ENCODE data around the gene DICER1. TPM values are rescaled to one million over a fixed set of nuclear protein-coding genes. Genes with fewer than 3 reads are reported as not detected.

Gene DICER1
- total and polyA plus RNA-seq, 2 experiments from 2014 or later = 21.4 to 59.2 TPM

DNA sequence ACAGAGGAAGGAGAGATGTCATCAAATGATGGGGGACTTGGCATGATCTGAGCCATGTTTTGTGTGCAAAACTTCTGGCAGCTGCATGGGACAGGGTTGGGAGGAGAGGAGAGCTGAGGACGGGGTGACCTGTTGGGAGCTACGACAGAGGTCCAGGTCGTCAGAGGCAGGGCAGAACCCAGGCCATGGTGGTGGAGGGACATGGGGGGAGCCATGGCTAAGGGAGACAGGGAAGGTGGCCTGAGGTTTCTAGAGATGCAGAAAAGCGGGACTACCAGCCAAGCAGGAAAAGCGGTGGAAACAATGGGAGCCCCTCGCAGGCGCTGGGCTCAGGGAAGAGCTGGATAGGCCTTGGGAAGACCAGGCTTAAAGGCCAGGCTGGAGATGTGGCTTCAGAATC lies 88.3 kb downstream of the DICER1 start (continued):
- TF ChIP-seq REST (IDR thresholded peaks at IDR 0.05; ENCODE audit: unreplicated experiment) = no peak
- no peak for TF ChIP-seq STAT1 (IDR thresholded peaks at IDR 0.05; ENCODE audit: unreplicated experiment)
- TF ChIP-seq, protein P1, sequence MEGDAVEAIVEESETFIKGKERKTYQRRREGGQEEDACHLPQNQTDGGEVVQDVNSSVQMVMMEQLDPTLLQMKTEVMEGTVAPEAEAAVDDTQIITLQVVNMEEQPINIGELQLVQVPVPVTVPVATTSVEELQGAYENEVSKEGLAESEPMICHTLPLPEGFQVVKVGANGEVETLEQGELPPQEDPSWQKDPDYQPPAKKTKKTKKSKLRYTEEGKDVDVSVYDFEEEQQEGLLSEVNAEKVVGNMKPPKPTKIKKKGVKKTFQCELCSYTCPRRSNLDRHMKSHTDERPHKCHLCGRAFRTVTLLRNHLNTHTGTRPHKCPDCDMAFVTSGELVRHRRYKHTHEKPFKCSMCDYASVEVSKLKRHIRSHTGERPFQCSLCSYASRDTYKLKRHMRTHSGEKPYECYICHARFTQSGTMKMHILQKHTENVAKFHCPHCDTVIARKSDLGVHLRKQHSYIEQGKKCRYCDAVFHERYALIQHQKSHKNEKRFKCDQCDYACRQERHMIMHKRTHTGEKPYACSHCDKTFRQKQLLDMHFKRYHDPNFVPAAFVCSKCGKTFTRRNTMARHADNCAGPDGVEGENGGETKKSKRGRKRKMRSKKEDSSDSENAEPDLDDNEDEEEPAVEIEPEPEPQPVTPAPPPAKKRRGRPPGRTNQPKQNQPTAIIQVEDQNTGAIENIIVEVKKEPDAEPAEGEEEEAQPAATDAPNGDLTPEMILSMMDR (conservative IDR thresholded peaks at IDR 0.05; ENCODE audit: low read depth in 2 of 2) = no peak

- Mint-ChIP-seq H3K9me3 (no peaks in the 10 kb centered on the region), H3K27ac (no peak overlapping the region), H3K4me1 (no peaks in the 10 kb centered on the region; the same call in 1 of the 3 replicates), H3K27me3 (ENCODE audit: insufficient read depth, low read depth, poor library complexity) (peaks cover 5% of the 10 kb centered on the region), H3K36me3 (ENCODE audit: low read depth) (no peaks in the 10 kb centered on the region), H3K4me3 (no peak overlapping the region)
- no peaks in the 10 kb centered on the region for H4K20me1 ChIP-seq (replicated peaks; ENCODE audit: insufficient read depth)
- H3K9me2 ChIP-seq (ENCODE audit: insufficient read depth) = peaks cover 12% of the 10 kb centered on the region; the same call in 1 of the 2 replicates
- H3K4me2 ChIP-seq = no peak overlapping the region
- H2AFZ ChIP-seq = no peak overlapping the region
- no peak overlapping the region for H3K4me3 ChIP-seq
- no peaks in the 10 kb centered on the region for H3K36me3 ChIP-seq (ENCODE audit: insufficient read depth)
- no peaks in the 10 kb centered on the region for H3F3A ChIP-seq (replicated peaks; ENCODE audit: low read depth)
- H3K4me1 ChIP-seq (ENCODE audit: insufficient read depth) = no peaks in the 10 kb centered on the region
- ATAC-seq = no peak
- H3K27ac ChIP-seq (ENCODE audit: low read depth) = no peak overlapping the region
- no peak for DNase-seq (ENCODE audit: low spot score)
- H3K79me2 ChIP-seq (replicated peaks; ENCODE audit: insufficient read depth) = no peaks in the 10 kb centered on the region
- no peaks in the 10 kb centered on the region for H3K27me3 ChIP-seq (ENCODE audit: insufficient read depth)
- TF ChIP-seq, protein P1 (conservative IDR thresholded peaks at IDR 0.05; ENCODE audit: low read depth in 2 of 2) = no peak
- TF ChIP-seq POLR2AphosphoS5 (IDR thresholded peaks at IDR 0.05; ENCODE audit: low read depth) (no peak), JUNB (IDR thresholded peaks at IDR 0.05; ENCODE audit: unreplicated experiment) (no peak), STAT1 (IDR thresholded peaks at IDR 0.05; ENCODE audit: unreplicated experiment) (no peak), EZH2phosphoT487 (IDR thresholded peaks at IDR 0.05; ENCODE audit: unreplicated experiment) (no peak)
- TF ChIP-seq, protein P2, sequence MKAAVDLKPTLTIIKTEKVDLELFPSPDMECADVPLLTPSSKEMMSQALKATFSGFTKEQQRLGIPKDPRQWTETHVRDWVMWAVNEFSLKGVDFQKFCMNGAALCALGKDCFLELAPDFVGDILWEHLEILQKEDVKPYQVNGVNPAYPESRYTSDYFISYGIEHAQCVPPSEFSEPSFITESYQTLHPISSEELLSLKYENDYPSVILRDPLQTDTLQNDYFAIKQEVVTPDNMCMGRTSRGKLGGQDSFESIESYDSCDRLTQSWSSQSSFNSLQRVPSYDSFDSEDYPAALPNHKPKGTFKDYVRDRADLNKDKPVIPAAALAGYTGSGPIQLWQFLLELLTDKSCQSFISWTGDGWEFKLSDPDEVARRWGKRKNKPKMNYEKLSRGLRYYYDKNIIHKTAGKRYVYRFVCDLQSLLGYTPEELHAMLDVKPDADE (IDR thresholded peaks at IDR 0.05) = no peak
- TF ChIP-seq, protein P3, sequence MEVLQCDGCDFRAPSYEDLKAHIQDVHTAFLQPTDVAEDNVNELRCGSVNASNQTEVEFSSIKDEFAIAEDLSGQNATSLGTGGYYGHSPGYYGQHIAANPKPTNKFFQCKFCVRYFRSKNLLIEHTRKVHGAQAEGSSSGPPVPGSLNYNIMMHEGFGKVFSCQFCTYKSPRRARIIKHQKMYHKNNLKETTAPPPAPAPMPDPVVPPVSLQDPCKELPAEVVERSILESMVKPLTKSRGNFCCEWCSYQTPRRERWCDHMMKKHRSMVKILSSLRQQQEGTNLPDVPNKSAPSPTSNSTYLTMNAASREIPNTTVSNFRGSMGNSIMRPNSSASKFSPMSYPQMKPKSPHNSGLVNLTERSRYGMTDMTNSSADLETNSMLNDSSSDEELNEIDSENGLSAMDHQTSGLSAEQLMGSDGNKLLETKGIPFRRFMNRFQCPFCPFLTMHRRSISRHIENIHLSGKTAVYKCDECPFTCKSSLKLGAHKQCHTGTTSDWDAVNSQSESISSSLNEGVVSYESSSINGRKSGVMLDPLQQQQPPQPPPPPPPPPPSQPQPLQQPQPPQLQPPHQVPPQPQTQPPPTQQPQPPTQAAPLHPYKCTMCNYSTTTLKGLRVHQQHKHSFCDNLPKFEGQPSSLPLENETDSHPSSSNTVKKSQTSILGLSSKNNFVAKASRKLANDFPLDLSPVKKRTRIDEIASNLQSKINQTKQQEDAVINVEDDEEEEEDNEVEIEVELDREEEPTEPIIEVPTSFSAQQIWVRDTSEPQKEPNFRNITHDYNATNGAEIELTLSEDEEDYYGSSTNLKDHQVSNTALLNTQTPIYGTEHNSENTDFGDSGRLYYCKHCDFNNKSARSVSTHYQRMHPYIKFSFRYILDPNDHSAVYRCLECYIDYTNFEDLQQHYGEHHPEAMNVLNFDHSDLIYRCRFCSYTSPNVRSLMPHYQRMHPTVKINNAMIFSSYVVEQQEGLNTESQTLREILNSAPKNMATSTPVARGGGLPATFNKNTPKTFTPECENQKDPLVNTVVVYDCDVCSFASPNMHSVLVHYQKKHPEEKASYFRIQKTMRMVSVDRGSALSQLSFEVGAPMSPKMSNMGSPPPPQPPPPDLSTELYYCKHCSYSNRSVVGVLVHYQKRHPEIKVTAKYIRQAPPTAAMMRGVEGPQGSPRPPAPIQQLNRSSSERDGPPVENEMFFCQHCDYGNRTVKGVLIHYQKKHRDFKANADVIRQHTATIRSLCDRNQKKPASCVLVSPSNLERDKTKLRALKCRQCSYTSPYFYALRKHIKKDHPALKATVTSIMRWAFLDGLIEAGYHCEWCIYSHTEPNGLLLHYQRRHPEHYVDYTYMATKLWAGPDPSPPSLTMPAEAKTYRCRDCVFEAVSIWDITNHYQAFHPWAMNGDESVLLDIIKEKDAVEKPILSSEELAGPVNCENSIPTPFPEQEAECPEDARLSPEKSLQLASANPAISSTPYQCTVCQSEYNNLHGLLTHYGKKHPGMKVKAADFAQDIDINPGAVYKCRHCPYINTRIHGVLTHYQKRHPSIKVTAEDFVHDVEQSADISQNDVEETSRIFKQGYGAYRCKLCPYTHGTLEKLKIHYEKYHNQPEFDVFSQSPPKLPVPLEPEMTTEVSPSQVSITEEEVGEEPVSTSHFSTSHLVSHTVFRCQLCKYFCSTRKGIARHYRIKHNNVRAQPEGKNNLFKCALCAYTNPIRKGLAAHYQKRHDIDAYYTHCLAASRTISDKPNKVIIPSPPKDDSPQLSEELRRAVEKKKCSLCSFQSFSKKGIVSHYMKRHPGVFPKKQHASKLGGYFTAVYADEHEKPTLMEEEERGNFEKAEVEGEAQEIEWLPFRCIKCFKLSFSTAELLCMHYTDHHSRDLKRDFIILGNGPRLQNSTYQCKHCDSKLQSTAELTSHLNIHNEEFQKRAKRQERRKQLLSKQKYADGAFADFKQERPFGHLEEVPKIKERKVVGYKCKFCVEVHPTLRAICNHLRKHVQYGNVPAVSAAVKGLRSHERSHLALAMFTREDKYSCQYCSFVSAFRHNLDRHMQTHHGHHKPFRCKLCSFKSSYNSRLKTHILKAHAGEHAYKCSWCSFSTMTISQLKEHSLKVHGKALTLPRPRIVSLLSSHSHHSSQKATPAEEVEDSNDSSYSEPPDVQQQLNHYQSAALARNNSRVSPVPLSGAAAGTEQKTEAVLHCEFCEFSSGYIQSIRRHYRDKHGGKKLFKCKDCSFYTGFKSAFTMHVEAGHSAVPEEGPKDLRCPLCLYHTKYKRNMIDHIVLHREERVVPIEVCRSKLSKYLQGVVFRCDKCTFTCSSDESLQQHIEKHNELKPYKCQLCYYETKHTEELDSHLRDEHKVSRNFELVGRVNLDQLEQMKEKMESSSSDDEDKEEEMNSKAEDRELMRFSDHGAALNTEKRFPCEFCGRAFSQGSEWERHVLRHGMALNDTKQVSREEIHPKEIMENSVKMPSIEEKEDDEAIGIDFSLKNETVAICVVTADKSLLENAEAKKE (CRISPR knock-in tag; IDR thresholded peaks at IDR 0.05) = no peak
Observed at GRCh38 chr14:95068521-95068920, 88.8 kb downstream of the DICER1 start.
